Measurements from ENCODE around the gene RPUSD2.
A peak's percentile ranks its signal among the peaks of the same experiment; 100 is the strongest.
"Not testable (repeated sequence)": the region's sequence is repeated elsewhere in the genome, so short reads cannot be mapped to it uniquely, and the experiment has no call there.

RPUSD2 gene

GRCh38 chr15:40565333-40566238 lies 3.5 kb upstream of the RPUSD2 start:
- no peak for FAIRE-seq
- DNase-seq (ENCODE audit: low spot score), result no peak

DNA sequence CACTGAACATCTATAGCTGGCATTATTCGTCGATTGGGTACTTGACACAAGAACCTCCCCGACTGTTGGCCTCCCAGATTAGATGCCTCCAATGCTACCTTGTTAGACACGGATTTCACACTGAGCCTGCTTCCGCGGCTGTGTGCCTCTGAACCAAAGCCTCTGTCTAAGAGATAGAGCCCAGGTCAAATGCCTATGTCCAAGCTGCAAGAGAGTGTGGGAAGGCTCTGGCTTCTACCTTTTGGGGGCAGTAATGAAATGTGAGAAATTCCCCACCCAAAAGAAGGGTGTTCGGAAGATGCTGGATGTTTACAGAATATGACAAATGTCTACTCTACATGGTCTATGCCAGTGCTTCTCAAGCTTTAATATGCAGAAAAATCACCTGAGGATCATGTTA lies 2.0 kb upstream of the RPUSD2 start:
- DNase-seq (ENCODE audit: low spot score) (peak; percentile 15), FAIRE-seq (no peak)

- no peak for DNase-seq (ENCODE audit: low spot score)
Observed at GRCh38 chr15:40575113-40575512, 6.0 kb downstream of the RPUSD2 start.

GRCh38 chr15:40576914-40577313 lies 7.8 kb downstream of the RPUSD2 start:
- not testable (repeated sequence) for DNase-seq (ENCODE audit: low spot score); FAIRE-seq

More at GRCh38 chr15:40575113-40575512, 6.0 kb downstream of the RPUSD2 start:
- no peak for FAIRE-seq

DNA sequence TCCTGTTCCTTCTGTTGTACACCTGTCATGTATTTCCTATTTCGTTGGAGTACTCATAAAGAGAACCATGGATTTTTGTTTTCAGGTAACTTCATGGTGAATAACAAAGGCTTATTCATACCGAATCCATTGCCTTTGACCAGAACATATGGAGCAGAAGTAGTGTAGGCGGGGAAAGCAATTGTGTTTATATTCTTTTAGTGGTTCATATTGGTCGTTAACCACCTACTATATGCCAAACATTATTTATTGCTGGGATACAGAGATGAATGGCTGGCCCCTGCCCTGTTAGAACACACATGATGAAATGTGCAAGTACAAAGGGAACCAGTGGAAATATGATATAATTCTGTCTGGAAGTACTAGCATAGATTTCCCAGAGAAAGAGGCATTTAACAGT lies 9.8 kb downstream of the RPUSD2 start:
- FAIRE-seq (no peak), DNase-seq (ENCODE audit: low spot score) (no peak)

GRCh38 chr15:40581796-40582195 lies 12.7 kb downstream of the RPUSD2 start:
- FAIRE-seq, result not testable (repeated sequence)

DNA sequence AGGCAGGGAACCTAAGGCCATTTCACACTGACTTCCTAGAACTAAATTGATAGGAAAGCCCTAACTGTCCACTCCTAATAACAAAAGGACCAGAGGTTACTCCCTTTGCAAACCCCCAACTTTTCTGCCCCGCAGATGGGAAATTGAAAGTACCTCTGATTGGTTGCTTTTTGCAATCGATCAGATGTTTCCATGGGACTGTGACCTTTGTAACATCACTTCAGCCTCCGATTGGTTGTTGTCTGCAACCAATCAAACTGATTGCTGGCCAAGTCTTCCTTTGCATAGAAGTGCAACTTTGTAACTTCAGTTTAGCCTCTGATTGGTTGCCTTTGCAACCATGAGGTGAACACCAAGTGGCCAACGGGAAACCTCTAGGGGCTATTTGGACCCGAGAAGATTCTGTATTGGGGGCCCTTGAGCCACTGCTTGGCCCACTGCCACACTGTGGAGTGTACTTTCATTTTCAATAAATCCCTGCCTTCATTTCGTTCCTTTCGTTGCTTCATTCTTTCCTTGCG lies 13.7 kb downstream of the RPUSD2 start:
- FAIRE-seq, result peak; percentile 48
- DNase-seq (ENCODE audit: low spot score), result peak; percentile 70

More at GRCh38 chr15:40581796-40582195, 12.7 kb downstream of the RPUSD2 start:
- DNase-seq (ENCODE audit: low spot score), result not testable (repeated sequence)

- FAIRE-seq, result no peak
- DNase-seq (ENCODE audit: low spot score), result no peak
Observed at GRCh38 chr15:40584191-40584590, 15.1 kb downstream of the RPUSD2 start.

DNA sequence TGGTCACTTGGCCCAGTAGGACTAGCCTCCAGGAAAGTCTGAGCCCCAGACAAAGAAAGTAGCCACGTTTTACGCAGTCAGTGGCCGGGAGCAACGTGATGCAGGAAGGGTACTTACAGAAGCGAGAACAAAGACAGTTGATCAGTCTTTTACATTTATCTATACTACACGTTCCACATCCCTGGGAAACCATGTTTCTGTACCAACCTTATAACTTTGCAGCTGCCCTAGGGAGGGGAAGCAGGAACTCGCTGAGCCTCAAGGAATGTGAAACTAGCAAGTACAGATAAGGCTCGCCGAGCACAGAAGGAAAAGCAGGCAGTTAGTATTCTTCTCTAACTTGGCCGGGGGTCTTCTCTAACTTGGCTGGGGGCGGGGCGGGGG lies 21.6 kb downstream of the RPUSD2 start:
- DNase-seq (ENCODE audit: low spot score), result no peak
- FAIRE-seq, result no peak

DNA sequence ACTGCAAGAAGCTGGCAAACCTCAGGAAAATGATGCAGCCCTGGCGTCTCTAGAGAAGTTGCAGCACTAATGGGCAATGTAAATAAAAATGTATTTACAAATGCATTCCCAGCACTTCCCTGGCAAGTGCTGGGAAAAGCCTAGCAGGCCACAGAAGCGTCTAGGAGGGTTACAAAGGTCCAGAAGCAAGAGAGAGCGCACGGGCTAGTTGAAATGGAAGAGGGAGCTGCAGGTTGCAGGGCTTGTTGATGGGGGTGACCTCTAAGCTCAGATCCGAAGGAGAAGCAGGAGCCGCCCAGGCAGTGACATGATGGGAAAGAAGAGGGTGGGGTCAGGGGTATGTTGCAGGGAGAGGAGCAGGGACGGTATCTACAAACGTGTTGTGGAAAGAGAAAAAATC lies 22.3 kb downstream of the RPUSD2 start:
- FAIRE-seq (no peak), DNase-seq (ENCODE audit: low spot score) (no peak)

DNA sequence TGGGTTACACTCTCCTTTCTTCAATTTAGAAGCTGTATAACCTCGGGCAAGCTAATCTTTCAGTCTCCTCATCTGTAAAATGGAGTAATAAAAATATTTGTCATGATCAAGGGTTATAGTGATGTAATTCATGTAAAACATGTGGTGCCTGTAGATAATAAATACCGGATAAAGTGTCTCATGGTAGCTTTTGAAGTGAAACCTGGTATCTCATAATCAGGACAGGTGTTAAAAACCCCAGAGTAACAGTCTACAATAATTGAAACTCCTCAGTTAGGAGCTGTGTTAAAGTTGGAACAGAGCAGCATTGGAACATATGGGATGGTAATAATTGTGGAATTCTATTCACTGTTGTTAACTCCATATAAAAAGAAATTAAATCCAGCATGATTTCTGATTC lies 24.1 kb downstream of the RPUSD2 start:
- FAIRE-seq (no peak), DNase-seq (ENCODE audit: low spot score) (no peak)

- DNase-seq (ENCODE audit: low spot score) (peak; percentile 86), FAIRE-seq (no peak)
Observed at GRCh38 chr15:40593588-40594428, 24.7 kb downstream of the RPUSD2 start, which contains the start of gene KNL1. KNL1 (plus strand) TSS chr15:40594249; CDS start chr15:40602932, 8,683 bp downstream.

DNA sequence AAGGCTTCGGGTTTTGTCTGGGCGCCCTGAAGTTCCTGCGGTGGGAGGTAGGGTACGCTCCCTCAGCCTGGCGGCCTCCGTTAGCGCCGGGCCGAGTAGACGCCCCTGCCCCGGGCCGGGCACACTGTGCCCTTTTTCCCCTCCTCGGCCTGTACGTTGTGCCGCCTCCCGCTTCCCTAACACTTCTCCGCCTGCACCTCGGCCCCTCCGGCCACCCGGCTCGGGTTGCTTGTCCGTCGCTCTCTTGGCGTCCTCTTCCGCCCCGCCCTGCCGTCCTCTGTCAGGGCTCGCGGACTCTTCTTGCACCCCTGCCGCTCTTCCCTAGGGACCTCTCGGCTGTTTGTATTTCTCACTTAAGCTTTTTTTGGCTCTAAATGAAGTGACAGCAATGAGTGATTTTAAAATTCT lies 25.3 kb downstream of the RPUSD2 start:
- peak; percentile 70 for DNase-seq (ENCODE audit: low spot score)
- FAIRE-seq, result no peak

GRCh38 chr15:40595219-40595618 lies 26.1 kb downstream of the RPUSD2 start:
- DNase-seq (ENCODE audit: low spot score) (no peak), FAIRE-seq (no peak)

DNA sequence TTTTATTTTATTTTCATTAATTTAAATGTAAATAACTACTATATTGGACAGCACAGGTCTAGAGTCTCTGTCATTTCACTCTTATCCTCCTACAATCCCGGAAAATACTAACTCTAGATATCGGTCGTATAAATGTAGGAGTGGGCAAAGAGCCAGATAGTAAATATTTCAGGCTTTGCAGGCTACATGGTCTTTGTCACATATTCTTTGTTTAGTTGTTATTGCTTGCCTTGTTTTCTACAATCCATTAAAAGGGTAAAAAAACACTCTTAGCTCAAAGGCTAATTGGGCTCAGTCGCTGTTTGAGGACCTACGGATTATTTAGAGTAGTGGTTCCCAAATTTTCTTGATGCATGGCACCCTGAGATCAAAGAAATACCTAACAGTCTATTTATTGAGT lies 26.7 kb downstream of the RPUSD2 start:
- FAIRE-seq (no peak), DNase-seq (ENCODE audit: low spot score) (no peak)

DNA sequence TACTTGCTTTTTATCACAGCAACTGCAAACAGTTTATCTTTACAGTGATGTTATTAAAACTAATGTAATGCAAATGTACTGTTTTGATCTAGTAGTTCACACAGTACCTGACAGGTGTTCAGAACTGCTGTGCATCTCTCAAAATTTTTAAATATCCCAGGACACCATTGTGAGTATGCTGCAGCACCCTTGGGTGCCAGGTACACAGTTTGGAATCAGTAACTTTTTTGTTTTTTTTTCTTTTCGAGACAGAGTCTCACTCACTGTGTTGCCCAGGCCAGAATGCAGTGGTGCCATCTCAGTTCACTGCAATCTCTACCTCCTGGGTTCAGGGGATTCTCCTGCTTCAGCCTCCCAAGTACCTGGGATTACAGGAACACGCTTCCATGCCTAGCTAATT lies 27.9 kb downstream of the RPUSD2 start:
- DNase-seq (ENCODE audit: low spot score), result no peak
- FAIRE-seq, result no peak

- FAIRE-seq (no peak), DNase-seq (ENCODE audit: low spot score) (no peak)
Observed at GRCh38 chr15:40598126-40598525, 29.0 kb downstream of the RPUSD2 start.

DNA sequence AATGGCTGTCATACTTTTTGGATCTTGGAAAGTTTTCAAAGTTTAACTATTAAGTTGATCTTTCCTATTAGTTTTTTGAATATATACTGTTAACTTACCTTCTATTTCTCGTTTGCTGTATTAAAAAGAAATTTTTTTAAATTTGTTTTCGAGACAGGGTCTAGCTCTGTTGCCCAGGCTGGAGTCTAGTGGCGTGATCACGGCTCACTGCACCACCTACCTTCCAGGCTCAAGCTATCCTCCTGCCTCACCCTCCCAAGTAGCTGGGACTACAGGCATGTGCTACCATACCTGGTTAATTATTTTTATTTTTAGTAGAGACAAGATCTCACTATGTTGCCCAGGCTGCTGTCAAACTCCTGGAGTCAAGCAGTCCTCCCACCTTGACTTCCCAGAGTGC lies 29.6 kb downstream of the RPUSD2 start:
- DNase-seq (ENCODE audit: low spot score) (no peak), FAIRE-seq (no peak)

DNA sequence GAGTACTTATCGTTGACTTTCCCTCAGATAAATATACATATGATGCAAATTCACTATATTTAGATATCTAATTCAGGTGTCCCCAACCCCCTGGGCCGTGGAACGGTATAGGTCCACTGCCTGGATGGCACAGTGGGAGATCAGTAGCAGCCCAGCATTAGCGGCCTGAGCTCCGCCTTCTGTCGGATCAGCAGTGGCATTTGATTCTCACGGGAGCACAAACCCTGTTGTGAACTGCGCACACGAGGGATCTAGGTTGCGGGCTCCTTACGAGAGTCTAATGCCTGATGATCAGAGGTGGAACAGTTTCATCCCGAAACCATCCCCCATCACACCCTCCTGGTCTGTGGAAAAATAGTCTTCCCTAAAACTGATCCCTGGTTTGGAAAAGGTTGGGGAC lies 31.9 kb downstream of the RPUSD2 start:
- FAIRE-seq (no peak), DNase-seq (ENCODE audit: low spot score) (no peak)

- FAIRE-seq (no peak), DNase-seq (ENCODE audit: low spot score) (no peak)
Observed at GRCh38 chr15:40603935-40604334, 34.8 kb downstream of the RPUSD2 start.

- DNase-seq (ENCODE audit: low spot score) (no peak), FAIRE-seq (no peak)
Observed at GRCh38 chr15:40613080-40613479, 44.0 kb downstream of the RPUSD2 start.

- no peak for FAIRE-seq
- DNase-seq (ENCODE audit: low spot score), result no peak
Observed at GRCh38 chr15:40618023-40618422, 48.9 kb downstream of the RPUSD2 start.
